KOPT-K1 (cell line): ENCODE results near the gene KIF5B.
"Not testable (repeated sequence)": the region's sequence is repeated elsewhere in the genome, so short reads cannot be mapped to it uniquely, and the experiment has no call there.

Experiments
- H3K27ac ChIP-seq: fragments of 200-600 bp; sonication (generic); 2 replicates; pipeline ENCODE4 v1.5.1; 2016; ENCODE audit warnings: antibody characterized with exemption, mild to moderate bottlenecking, low read depth, low read length; ENCODE audit not compliant: poor library complexity, severe bottlenecking
- H3K36me3 ChIP-seq: fragments of 200-600 bp; sonication (generic); 2 replicates; pipeline ENCODE4 v1.5.1; 2017; ENCODE audit warnings: antibody characterized with exemption, mild to moderate bottlenecking, low read length, moderate library complexity; ENCODE audit not compliant: insufficient read depth
- H3K9me3 ChIP-seq: fragments of 200-600 bp; sonication (generic); 2 replicates; pipeline ENCODE4 v1.5.1; 2017; ENCODE audit warnings: antibody characterized with exemption, low read length, mild to moderate bottlenecking; ENCODE audit not compliant: insufficient read depth, poor library complexity, severe bottlenecking

The KIF5B gene

DNA sequence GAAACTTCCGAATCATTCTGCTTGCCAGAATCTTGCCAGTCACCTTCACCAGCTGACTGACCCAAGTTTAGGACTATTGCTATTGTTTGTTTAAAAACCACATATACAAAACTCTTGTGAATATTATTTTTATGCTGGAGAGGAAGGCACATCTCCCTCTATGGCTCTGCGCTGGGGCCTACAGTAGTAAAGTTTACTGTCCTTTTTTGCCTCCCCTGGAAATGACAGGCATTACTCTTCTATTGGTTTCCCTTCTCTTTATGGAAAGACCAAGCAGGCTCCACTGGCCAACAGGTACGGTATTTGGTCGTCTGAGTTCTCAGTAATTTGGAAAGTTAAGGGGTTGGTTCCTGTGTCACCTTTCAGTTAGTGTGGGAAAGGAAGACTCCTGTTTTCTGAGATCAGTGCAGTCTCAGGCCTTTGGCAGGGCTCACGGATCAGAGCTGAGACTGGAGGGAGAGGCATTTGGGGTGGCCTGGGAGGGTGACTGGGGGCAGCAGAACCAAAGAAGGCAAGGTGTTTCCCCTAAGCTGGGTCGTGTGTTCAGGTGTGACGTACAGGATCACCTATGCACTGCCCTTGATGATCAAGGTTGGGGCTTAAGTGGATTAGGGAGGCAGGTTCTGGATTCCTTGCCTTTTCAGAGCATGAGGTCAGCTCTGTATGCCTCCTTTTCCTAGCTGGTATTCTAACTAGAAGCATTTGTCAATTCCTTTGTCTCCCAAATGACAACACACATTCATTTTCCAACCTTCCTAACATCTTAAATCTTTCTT is 16.0 kb upstream of the KIF5B start:
- Histone ChIP-seq H3K9me3 (no peaks in the 10 kb centered on the region), H3K36me3 (no peaks in the 10 kb centered on the region), H3K27ac (no peak overlapping the region)

DNA sequence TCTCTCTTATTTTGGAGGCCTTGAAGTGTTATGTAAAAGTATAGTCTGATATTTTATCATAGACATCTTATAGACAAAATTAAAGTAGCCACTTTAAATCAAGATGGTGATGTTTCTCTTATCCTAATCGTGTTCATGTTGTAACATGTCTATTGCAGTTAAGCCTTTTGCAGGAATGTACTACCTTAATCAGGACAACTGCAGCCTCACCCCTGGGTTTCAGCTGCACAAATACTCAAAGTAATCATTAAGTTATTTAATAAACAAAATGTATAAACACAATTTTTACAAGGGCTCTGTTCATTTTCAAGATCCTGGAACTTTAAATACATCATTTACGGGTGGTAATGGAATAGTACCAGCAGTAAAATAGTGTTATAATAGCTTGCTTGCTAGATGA is 14.4 kb upstream of the KIF5B start:
- H3K27ac ChIP-seq = no peak overlapping the region

GRCh38 chr10:32068569-32068968 is 12.3 kb upstream of the KIF5B start:
- Histone ChIP-seq H3K9me3 (no peaks in the 10 kb centered on the region), H3K27ac (no peak overlapping the region), H3K36me3 (no peaks in the 10 kb centered on the region)

More for the DNA sequence above, 14.4 kb upstream of the KIF5B start:
- no peaks in the 10 kb centered on the region for H3K9me3 ChIP-seq
- no peaks in the 10 kb centered on the region for H3K36me3 ChIP-seq

- not testable (repeated sequence) for H3K27ac ChIP-seq, H3K9me3 ChIP-seq
These were observed 11.7 kb upstream of the KIF5B start for GRCh38 chr10:32067931-32068330.

DNA sequence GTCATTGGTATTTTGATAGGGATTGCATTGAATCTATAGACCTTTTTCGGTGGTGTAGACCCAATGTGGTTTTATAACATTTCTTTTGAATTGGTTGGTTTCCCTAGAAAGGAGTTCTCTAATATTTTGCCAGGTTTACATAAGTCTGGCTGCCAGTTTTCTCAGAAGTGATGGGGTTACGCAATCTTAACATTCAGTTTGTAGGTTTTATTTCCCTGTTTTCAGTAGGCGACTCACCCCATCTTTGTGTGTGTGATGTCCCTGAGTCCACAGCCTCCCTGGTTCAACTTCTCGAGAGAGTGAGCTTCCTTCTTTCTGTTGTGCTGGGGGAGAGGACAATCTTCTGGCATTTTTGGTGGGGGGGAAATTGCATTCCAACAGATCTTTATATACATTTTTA is 9.6 kb upstream of the KIF5B start:
- H3K27ac ChIP-seq = no peak overlapping the region
- H3K36me3 ChIP-seq = no peaks in the 10 kb centered on the region
- no peaks in the 10 kb centered on the region for H3K9me3 ChIP-seq

More at GRCh38 chr10:32067931-32068330, 11.7 kb upstream of the KIF5B start:
- H3K36me3 ChIP-seq = not testable (repeated sequence)

GRCh38 chr10:32061440-32061839 is 5.2 kb upstream of the KIF5B start:
- Histone ChIP-seq H3K36me3 (no peaks in the 10 kb centered on the region), H3K9me3 (no peaks in the 10 kb centered on the region), H3K27ac (no peak overlapping the region)

- Histone ChIP-seq H3K36me3 (no peaks in the 10 kb centered on the region), H3K9me3 (no peaks in the 10 kb centered on the region), H3K27ac (no peak overlapping the region)
These were observed 4.1 kb upstream of the KIF5B start for GRCh38 chr10:32060347-32060746.

DNA sequence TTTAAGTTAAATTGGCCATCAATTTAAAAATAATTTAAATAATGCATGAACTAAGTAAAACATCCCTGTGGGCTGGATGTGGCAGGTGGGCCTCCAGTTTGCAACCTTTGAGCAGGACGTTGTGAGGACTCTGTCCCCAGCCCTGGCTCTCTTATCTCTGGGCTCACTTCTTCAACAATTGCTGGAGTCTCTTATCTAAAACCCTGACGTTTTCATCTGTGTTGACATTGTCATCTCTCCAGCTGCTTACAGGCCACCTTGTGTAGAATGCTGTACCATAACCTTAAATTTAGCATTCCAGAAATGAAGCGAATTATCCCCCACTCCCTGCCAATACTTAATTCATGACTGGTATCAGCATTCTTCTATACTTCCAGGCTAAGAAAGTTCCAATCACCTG is 3.2 kb upstream of the KIF5B start:
- Histone ChIP-seq H3K27ac (no peak overlapping the region), H3K9me3 (no peaks in the 10 kb centered on the region), H3K36me3 (no peaks in the 10 kb centered on the region)

GRCh38 chr10:32057036-32057372 is 779 bp upstream of the KIF5B start:
- H3K27ac ChIP-seq = peak overlapping the region; percentile 95
- peaks cover 10% of the 10 kb centered on the region for H3K36me3 ChIP-seq
- no peaks in the 10 kb centered on the region for H3K9me3 ChIP-seq

DNA sequence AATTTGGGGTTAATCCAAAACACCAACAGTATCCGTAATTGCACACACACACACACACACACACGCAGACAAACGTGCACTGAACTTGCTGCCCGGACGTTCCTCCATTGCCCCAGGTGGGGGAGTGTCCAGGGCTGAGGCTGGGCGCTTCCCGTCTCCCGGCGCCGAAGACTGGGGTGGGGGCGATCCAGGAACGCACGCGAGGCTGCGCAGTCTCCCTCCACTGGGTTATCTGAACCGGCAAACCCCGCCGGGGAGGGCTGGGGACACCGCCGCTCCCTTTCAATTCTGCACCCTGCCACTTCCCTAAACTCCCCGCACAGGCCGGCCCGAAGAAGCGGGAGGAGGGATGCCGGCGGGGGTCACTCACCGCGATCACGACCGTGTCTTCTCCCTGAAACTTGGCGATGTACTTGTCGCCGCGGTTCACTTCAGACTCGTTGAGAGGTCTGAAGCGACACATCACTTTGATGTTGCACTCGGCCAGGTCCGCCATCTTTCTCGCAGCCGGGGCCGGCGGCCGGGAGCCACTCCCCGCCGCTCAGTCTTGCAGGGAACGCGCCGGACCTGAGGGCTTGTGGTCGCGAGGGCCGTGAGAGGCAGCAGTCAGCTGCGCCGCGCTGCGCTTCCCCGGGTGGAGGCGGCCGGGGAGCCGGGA is 618 bp downstream of the KIF5B start:
- H3K9me3 ChIP-seq = no peaks in the 10 kb centered on the region
- peak overlapping the region; percentile 95 for H3K27ac ChIP-seq
- peaks cover 21% of the 10 kb centered on the region for H3K36me3 ChIP-seq

GRCh38 chr10:32054094-32054493 is 2.1 kb downstream of the KIF5B start:
- Histone ChIP-seq H3K36me3 (peaks cover 36% of the 10 kb centered on the region), H3K27ac (peak overlapping the region; percentile 95), H3K9me3 (no peaks in the 10 kb centered on the region)

DNA sequence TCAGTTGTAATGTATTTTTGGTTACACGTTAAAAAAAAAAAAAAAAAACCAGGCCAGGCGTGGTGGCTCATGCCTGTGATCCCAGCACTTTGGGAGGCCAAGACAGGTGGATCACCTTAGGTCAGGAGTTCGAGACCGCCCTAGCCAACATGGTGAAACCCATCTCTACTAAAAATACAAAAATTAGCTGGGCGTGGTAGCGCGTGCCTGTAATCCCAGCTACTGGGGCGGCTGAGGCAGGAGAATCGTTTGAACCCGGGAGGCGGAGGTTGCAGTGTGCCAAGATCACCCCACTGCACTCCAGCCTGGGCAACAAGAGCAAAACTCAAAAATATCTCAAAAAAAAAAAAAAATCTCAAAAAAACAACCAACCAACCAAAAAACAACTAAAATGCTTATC is 2.8 kb downstream of the KIF5B start:
- not testable (repeated sequence) for H3K9me3 ChIP-seq, H3K27ac ChIP-seq
- peaks cover 43% of the 10 kb centered on the region for H3K36me3 ChIP-seq

DNA sequence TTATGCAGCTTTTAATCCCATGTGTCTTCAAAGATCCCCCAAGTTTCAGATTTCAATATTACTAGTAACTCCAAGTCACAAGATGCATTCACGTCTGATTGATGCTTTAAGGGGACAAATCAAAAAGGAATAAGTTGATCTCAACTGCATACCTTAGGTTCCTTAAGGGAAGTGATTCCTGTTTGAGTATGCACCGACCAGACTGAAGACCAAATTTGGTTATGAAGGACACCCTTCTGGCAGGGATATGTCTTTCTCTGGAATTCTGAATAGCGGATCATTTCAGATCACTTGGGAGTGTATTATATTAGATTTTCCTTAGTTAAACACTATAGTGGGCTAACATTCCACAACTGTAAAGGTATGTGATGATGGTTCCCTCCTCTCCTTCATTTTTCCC is 4.3 kb downstream of the KIF5B start:
- no peak overlapping the region for H3K27ac ChIP-seq
- no peaks in the 10 kb centered on the region for H3K9me3 ChIP-seq
- H3K36me3 ChIP-seq = peaks cover 57% of the 10 kb centered on the region

- Histone ChIP-seq H3K9me3 (no peaks in the 10 kb centered on the region), H3K36me3 (peaks cover 75% of the 10 kb centered on the region), H3K27ac (no peak overlapping the region)
These were observed 6.0 kb downstream of the KIF5B start for GRCh38 chr10:32050177-32050576.

GRCh38 chr10:32049113-32049512 is 7.1 kb downstream of the KIF5B start:
- peaks cover 82% of the 10 kb centered on the region for H3K36me3 ChIP-seq
- H3K9me3 ChIP-seq = no peaks in the 10 kb centered on the region
- no peak overlapping the region for H3K27ac ChIP-seq

DNA sequence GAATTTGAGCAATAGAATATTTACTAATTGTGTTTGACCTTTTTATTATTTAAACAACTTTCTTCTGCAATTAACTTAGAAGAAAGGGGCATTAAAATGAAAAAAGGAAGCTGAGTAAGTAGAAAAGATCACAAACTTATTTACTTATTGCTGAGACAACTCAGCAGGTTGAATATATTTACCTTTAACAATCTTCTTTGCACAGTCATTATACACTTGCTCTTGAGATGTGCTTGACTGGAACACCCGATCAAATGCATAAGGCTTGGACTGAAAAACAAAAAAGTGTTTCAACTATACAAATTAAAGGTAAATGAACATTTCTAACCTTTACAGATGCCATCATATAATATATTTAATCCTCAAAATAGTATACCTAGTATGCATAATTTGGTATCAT is 7.9 kb downstream of the KIF5B start:
- H3K27ac ChIP-seq = no peak overlapping the region
- no peaks in the 10 kb centered on the region for H3K9me3 ChIP-seq
- H3K36me3 ChIP-seq = peaks cover 85% of the 10 kb centered on the region
